Measurements from ENCODE around the gene CLIP3. TPM values are rescaled to one million over a fixed set of nuclear protein-coding genes. Genes with fewer than 3 reads are reported as not detected.
A peak's percentile ranks its signal among the peaks of the same experiment; 100 is the strongest.
"Not testable (repeated sequence)": the region's sequence is repeated elsewhere in the genome, so short reads cannot be mapped to it uniquely, and the experiment has no call there.

The CLIP3 gene
- total RNA-seq, 1 donor from 2014 or later: 1.3 TPM

GRCh38 chr19:36006955-36007354 is 25.7 kb downstream of the CLIP3 start:
- no peak for ATAC-seq

GRCh38 chr19:36003284-36003683 is 29.4 kb downstream of the CLIP3 start:
- ATAC-seq: no peak

GRCh38 chr19:36001605-36002004 is 31.1 kb downstream of the CLIP3 start:
- no peak for ATAC-seq

- ATAC-seq: no peak
These were observed 35.9 kb downstream of the CLIP3 start for GRCh38 chr19:35996777-35997176.

- ATAC-seq: peak; percentile 91
These were observed 37.4 kb downstream of the CLIP3 start, which contains the start of gene SDHAF1 for GRCh38 chr19:35995048-35995993. TSS of gene SDHAF1 (plus strand) at chr19:35995188. CDS start at chr19:35995275, 87 bp downstream.

GRCh38 chr19:35993923-35994598 is 38.6 kb downstream of the CLIP3 start:
- no peak for ATAC-seq

GRCh38 chr19:35992907-35993765 is 39.5 kb downstream of the CLIP3 start:
- ATAC-seq: no peak

- ATAC-seq: no peak
These were observed 40.8 kb downstream of the CLIP3 start for GRCh38 chr19:35991731-35992450.

- ATAC-seq: no peak
These were observed 41.6 kb downstream of the CLIP3 start for GRCh38 chr19:35990771-35991730.

- ATAC-seq: no peak
These were observed 42.5 kb downstream of the CLIP3 start for GRCh38 chr19:35990156-35990555.

GRCh38 chr19:35988824-35989223 is 43.8 kb downstream of the CLIP3 start:
- ATAC-seq: no peak

GRCh38 chr19:35987571-35987896 is 45.1 kb downstream of the CLIP3 start:
- no peak for ATAC-seq

GRCh38 chr19:35986664-35987570 is 45.8 kb downstream of the CLIP3 start:
- ATAC-seq: no peak

- ATAC-seq: no peak
These were observed 46.6 kb downstream of the CLIP3 start for GRCh38 chr19:35986111-35986510.

- no peak for ATAC-seq
These were observed 49.5 kb downstream of the CLIP3 start for GRCh38 chr19:35983177-35983576.

- not testable (repeated sequence) for ATAC-seq
These were observed 51.7 kb downstream of the CLIP3 start for GRCh38 chr19:35980997-35981396.

GRCh38 chr19:35978832-35979365 is 53.8 kb downstream of the CLIP3 start:
- no peak for ATAC-seq

- ATAC-seq: no peak
These were observed 54.4 kb downstream of the CLIP3 start for GRCh38 chr19:35978271-35978670.

- ATAC-seq: no peak
These were observed 55.0 kb downstream of the CLIP3 start for GRCh38 chr19:35977446-35978222.
